Stimulated activated CD8-positive, alpha-beta memory T cell treated with anti-CD3 and anti-CD28 coated beads, Interleukin-7, amount 100 ng/mL, for 24 hours (primary cell): ENCODE results near the gene PRCD.
"Not testable (repeated sequence)": the region's sequence is repeated elsewhere in the genome, so short reads cannot be mapped to it uniquely, and the experiment has no call there.

ENCODE experiments used
- DNase-seq: peaks from one replicate; pipeline ENCODE4 v3.0.0-alpha.2; 2020; ENCODE audit warnings: low read depth

PRCD gene

GRCh38 chr17:76527430-76528111 lies 12.3 kb upstream of the PRCD start:
- DNase-seq: no peak

- DNase-seq: no peak
Measured at GRCh38 chr17:76528156-76528527, 11.7 kb upstream of the PRCD start.

GRCh38 chr17:76528528-76529223 lies 11.2 kb upstream of the PRCD start:
- DNase-seq: no peak

GRCh38 chr17:76529224-76530094 lies 10.4 kb upstream of the PRCD start:
- DNase-seq: no peak

- no peak for DNase-seq
Measured at GRCh38 chr17:76530095-76530723, 9.6 kb upstream of the PRCD start.

GRCh38 chr17:76530811-76531485 lies 8.9 kb upstream of the PRCD start:
- DNase-seq: no peak

DNA sequence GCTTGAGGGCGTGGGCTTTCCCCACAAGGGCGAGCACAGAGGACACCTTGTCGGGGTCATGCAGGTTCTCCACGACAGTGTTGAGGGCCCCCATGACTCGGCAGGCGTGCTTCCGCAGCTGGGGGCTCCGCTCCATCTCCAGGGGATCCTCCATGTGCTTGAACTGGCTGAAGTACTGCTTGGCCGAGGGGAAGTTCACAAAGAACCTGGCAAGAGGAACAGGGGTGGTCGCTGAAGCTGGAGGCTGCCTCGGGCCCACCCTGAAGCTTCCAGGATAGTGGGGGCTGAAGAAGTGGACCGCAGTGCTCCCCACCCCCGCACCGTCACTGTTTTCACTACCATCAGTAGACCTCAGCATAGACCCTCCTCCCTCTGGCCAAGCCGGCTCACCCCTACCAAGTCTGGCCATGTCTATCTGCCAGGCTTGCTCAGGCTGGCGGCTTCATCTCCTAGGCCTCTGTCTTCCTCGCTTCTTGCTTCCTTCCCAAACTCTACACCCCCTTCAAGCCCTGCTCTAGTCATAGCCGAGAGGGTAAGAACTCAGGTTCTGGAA lies 8.3 kb upstream of the PRCD start:
- DNase-seq: no peak

GRCh38 chr17:76532072-76532651 lies 7.7 kb upstream of the PRCD start:
- no peak for DNase-seq

- not testable (repeated sequence) for DNase-seq
Measured at GRCh38 chr17:76533640-76534359, 6.0 kb upstream of the PRCD start.

- no peak for DNase-seq
Measured at GRCh38 chr17:76534831-76535732, 4.8 kb upstream of the PRCD start.

DNA sequence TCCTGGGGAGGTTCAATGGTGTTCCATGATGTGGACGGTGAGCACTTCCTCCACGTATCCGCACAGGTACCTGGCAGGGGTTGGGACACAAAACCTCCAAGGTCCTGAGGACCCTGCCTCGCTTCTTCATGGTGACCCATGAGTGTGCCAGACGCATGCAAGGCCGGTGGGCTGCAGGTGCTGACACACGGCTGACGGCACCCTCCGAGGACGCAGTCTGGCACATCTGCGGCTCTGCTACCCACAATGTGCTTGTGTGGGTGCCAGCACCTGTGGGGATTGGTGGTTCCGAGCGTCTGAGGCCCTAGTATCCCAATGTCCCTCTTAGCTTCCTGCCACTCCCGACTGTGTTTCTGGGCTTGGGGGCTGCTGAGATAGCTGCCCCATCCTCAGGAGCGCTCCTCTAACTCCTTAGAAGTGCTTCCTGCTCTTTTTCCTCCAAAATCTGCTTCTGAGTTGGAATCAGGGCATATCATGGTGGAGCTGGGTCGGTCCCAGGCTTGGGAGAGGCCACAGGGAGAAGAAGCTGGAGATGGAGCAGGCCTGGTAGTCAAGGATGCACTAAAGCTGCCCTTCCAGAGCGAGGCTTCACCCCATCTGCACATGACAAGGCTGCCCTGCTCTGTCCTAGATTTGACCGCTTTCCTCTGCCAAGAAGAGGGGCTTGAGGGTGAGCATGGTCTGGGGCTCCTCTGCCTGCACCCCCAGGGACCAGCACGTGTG lies 3.9 kb upstream of the PRCD start:
- DNase-seq: no peak

DNA sequence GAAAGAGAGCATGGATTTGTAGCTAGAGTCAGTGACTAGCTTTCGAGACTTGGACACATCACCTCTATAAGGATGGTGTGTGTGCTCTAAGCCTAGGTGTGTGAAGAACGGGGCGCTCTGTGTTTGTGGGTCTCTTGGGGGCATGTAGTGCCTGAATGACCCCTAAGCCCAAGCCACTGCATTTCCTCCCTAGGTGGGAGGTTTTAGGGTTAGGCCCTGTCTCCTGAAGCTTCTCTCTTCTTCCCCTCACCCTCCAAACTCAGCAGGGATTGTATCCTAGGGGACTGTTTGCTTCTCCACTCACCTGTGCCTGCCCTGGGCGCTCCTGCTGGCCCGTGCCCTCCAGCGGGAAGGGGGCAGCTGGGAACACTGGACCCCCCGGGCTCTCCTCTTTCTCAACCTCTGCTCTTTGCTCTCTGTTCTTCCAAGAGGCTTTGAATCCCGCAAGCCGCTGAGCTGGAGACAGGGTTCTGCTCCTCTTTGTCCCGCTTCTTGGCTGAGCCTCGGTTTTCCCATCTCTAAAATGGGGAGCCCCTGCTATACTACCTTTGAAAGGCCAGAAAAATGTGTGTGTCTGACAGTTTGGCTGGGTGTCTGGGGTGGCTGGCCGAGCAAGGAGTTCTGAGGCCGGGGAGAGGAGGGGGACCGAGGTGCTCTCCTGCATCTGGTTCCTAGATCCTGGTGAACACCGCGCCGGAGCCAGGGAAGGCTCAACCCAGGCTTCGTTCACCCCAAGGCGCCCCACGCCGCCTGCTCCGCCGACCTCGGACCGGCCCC lies 3.1 kb upstream of the PRCD start:
- DNase-seq: no peak

GRCh38 chr17:76537288-76537577 lies 2.6 kb upstream of the PRCD start:
- no peak for DNase-seq

DNA sequence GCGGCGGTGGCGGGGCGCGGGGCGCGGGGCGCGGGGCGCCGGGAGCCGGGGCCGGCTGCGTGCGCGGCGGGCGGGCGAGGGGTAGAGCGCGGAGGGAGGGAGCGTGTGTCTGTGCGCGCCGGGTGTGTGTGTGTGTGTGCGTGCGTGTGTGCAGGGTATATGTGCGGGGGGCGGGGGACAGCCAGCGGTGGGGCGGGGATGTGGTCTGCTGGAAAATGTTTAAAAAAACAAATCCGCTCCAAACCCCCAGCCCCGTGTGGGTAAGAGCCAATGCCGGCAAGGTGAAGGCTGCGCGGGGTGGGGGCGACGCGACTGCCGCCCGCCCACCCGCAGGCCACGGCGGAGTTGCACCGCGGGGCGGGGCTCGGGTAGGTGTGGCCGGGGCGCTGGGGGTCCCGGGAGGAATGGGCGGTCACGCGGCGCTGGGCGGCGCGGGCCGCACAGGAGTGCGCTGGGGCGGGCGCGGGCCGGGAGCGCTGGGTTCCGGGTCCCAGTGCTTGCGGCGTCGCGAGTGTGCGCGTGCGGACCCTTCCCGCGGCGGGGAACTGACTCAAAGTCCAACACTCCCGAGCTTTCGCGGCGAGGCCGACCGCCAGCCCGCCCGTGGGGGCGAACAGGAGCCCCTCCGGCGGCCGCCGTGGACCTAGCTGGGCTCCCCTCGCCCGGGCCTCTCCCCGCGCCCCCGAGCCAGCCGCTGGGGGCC lies 2.1 kb upstream of the PRCD start, which contains the start of gene CYGB:
Gene CYGB, minus strand, starts transcription at position 132 of the 703 bp plus-strand sequence. CDS start 167 bp downstream, outside the sequence.
- no peak for DNase-seq

DNA sequence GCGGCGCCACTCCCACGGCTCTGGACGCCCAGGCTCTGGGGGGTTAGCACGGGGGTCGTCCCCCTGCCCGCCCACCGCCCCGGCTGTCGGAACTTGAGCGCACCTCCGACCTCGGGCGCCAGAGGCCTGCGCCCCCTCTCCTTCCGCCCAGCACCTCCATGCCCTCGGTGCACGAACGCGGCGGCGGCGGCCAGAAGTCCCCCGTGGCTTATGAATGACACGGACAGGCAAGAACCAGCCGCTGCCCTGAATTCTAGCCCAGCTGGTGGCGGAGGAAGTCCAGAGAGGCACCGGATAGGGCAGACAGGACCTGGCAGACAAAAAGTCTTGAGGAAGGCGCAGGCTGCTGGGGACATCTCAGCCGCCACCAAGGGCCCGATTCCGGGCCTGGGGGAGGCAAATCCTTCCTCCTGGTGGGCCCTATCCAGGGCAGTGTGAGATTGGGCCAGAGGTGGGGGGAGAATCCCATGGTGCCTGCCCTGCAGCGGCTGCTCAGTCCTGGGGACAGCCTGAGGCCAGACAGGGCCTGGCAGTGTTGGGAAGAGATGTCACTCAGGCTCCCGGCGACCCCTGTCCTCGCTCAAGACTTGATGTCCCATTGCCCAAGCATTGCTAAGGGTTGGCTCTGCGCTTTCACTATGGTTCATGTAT lies 1.4 kb upstream of the PRCD start:
- no peak for DNase-seq

DNA sequence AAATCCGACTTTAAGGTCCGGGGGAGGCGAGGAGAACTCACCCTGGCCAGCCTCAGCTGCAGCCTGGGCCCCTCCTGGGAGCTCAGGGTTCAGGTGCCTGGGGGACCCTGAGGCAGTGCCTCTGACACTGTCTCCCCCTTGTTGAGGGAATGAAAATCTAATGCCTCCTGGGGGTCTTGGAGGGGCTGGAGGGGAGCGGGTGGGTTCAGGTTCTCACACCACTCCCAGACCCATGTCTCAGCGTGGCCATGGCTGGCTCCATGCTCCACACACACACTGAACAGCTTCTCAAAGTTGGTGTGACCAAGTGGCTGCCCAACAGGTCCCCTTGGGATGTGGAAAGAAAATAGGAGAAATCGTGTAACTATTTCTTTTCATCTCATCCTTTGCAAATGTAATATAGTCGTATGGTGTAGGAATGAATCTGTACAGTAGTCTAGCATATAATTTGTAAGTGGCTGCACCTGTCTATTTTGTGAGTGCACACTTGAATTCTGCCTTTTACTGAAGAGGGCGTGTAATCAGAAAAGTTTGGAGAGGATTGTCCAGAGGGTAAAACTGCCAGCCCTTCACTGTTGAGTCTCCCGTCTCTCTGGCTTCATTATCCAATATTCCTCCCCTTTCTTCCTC lies 788 bp upstream of the PRCD start:
- DNase-seq: no peak
